ENCODE results near the gene RCSD1.

RCSD1 gene

DNA sequence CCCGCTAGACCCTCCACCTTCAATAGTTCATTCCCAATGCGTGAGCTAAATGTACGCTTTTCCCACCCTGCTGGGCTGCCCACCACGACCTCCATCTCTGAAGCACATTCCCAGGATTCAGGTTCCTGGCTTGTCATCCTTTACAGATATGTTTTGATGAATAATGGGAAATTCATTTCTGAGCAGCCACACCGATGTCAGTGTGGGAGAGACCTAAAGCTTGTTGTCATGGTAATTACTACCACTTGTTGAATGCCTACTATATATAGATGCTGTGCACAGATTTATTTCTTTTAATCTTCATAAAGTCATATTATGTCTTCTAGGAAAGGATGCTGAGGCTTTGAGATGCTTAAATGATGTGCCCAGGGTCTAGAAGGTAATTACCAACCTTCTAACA lies 8.0 kb downstream of the RCSD1 start:
- peaks cover 75 to 85% of the 10 kb centered on the region in 2 donors for H3K4me1 Mint-ChIP-seq (ENCODE audit: low read depth in 2 of 2)
- DNase-seq (no peak), ATAC-seq (replicated peaks) (no peak)
- H3K36me3 Mint-ChIP-seq (ENCODE audit: insufficient read depth): peaks cover 61% of the 10 kb centered on the region
- peak overlapping the region; percentile 81 to 89 for H3K27ac Mint-ChIP-seq
- peak overlapping the region; percentile 69 to 70 for H3K4me3 Mint-ChIP-seq
- H3K27me3 Mint-ChIP-seq: no peaks in the 10 kb centered on the region
- no peaks in the 10 kb centered on the region for H3K9me3 Mint-ChIP-seq

DNA sequence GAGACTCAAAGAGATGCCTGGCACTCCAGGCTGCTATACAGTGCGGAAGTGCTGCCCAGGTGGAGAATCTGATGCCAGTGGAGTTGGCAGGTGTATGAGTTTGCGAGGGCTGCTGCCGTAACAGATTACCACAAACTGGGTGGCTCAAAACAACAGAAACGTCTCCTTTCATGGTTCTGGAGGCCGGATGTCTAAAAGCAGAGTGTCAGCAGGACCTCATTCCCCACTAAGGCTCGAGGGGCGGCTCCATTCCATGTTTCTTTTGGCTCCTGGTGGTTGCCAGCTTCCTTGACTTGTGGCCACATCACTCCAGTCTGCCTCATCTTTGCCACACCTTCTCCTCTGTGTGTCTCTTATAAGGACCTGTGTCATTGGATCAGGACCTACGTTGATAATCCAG lies 10.0 kb downstream of the RCSD1 start:
- H3K36me3 Mint-ChIP-seq (ENCODE audit: insufficient read depth): peaks cover 50% of the 10 kb centered on the region
- no peak for ATAC-seq (replicated peaks)

GRCh38 chr1:167641786-167642500 lies 11.9 kb downstream of the RCSD1 start:
- peaks cover 77 to 83% of the 10 kb centered on the region in 2 donors for H3K4me1 Mint-ChIP-seq (ENCODE audit: low read depth in 2 of 2)
- peak overlapping the region; percentile 54 to 66 for H3K4me3 Mint-ChIP-seq
- H3K27me3 Mint-ChIP-seq: no peaks in the 10 kb centered on the region
- peak; percentile 60 for ATAC-seq (replicated peaks)
- peaks cover 57% of the 10 kb centered on the region for H3K36me3 Mint-ChIP-seq (ENCODE audit: insufficient read depth)
- no peaks in the 10 kb centered on the region for H3K9me3 Mint-ChIP-seq
- DNase-seq: no peak
- peak overlapping the region; percentile 70 to 81 for H3K27ac Mint-ChIP-seq

More for the DNA sequence above, 10.0 kb downstream of the RCSD1 start:
- no peak for DNase-seq
- peak overlapping the region; percentile 18 to 54 for H3K4me3 Mint-ChIP-seq
- no peaks in the 10 kb centered on the region for H3K9me3 Mint-ChIP-seq
- H3K27me3 Mint-ChIP-seq: no peaks in the 10 kb centered on the region
- peaks cover 73 to 85% of the 10 kb centered on the region in 2 donors for H3K4me1 Mint-ChIP-seq (ENCODE audit: low read depth in 2 of 2)
- peak overlapping the region; percentile 72 to 81 for H3K27ac Mint-ChIP-seq

DNA sequence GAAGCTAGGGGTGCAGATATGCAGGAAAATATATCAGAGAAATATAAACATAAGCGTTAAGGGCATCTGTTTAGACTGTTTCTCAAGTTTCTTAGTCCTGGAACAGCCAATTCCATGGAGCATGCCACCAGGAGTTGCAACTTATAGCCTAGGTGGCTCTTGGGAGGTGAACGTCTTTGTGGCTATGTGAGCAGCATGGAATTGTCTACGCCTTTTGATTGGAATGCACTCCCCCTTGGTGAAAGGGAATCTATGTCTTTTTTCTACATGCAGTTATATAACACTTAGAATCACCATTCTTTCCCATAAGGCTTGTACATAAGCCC lies 12.4 kb downstream of the RCSD1 start:
- ATAC-seq (replicated peaks) (no peak), DNase-seq (no peak)
- H3K4me3 Mint-ChIP-seq: peak overlapping the region; percentile 54 to 66
- H3K4me1 Mint-ChIP-seq (ENCODE audit: low read depth in 2 of 2): peaks cover 73 to 79% of the 10 kb centered on the region in 2 donors
- no peaks in the 10 kb centered on the region for H3K27me3 Mint-ChIP-seq
- H3K9me3 Mint-ChIP-seq: no peaks in the 10 kb centered on the region
- H3K27ac Mint-ChIP-seq: peak overlapping the region; percentile 70 to 81
- peaks cover 57% of the 10 kb centered on the region for H3K36me3 Mint-ChIP-seq (ENCODE audit: insufficient read depth)

GRCh38 chr1:167643441-167643840 lies 13.4 kb downstream of the RCSD1 start:
- ATAC-seq (replicated peaks) (no peak), DNase-seq (no peak)
- Mint-ChIP-seq H3K27me3 (no peaks in the 10 kb centered on the region), H3K9me3 (no peaks in the 10 kb centered on the region), H3K27ac (peak overlapping the region; percentile 70 to 81), H3K36me3 (ENCODE audit: insufficient read depth) (peaks cover 57% of the 10 kb centered on the region), H3K4me1 (ENCODE audit: low read depth in 2 of 2) (peaks cover 67 to 76% of the 10 kb centered on the region in 2 donors), H3K4me3 (peak overlapping the region; percentile 41 to 51)

DNA sequence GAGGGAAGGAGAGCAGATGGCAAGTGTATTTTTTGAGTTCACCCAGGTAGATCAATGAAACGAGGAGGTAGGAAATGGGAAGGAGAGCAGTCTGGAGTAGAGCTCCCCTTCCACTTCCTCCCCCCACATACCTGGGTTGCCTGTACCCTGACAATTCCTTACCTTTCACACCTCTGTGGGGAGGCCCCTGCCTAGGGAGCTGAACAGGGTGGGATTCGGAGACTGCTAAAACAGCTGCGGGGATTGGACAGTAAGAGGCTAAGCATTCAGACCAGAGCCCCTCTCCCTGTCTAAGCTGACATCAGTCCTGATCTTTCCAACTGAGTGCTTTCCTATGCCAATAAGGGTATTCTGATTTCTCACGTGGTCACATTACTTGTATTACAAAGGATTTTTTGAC lies 14.5 kb downstream of the RCSD1 start:
- no peak for DNase-seq
- no peaks in the 10 kb centered on the region for H3K9me3 Mint-ChIP-seq
- no peaks in the 10 kb centered on the region for H3K27me3 Mint-ChIP-seq
- H3K4me1 Mint-ChIP-seq (ENCODE audit: low read depth in 2 of 2): peaks cover 77 to 82% of the 10 kb centered on the region in 2 donors
- peak overlapping the region; percentile 70 to 81 for H3K27ac Mint-ChIP-seq
- peaks cover 52% of the 10 kb centered on the region for H3K36me3 Mint-ChIP-seq (ENCODE audit: insufficient read depth)
- peak overlapping the region in 1 of 2 donors; percentile 49 for H3K4me3 Mint-ChIP-seq
- ATAC-seq (replicated peaks): no peak

- Mint-ChIP-seq H3K36me3 (ENCODE audit: insufficient read depth) (peaks cover 50% of the 10 kb centered on the region), H3K9me3 (no peaks in the 10 kb centered on the region), H3K4me3 (peak overlapping the region; percentile 49 to 53), H3K27ac (peak overlapping the region; percentile 70 to 81), H3K4me1 (ENCODE audit: low read depth in 2 of 2) (peaks cover 77 to 82% of the 10 kb centered on the region in 2 donors), H3K27me3 (no peaks in the 10 kb centered on the region)
- ATAC-seq (replicated peaks) (no peak), DNase-seq (no peak)
Observed at GRCh38 chr1:167645140-167645541, 15.1 kb downstream of the RCSD1 start.

- peaks cover 45% of the 10 kb centered on the region for H3K36me3 Mint-ChIP-seq (ENCODE audit: insufficient read depth)
- no peaks in the 10 kb centered on the region for H3K9me3 Mint-ChIP-seq
- ATAC-seq (replicated peaks) (no peak), DNase-seq (no peak)
- peaks cover 79 to 82% of the 10 kb centered on the region in 2 donors for H3K4me1 Mint-ChIP-seq (ENCODE audit: low read depth in 2 of 2)
- peak overlapping the region; percentile 70 to 81 for H3K27ac Mint-ChIP-seq
- no peaks in the 10 kb centered on the region for H3K27me3 Mint-ChIP-seq
- H3K4me3 Mint-ChIP-seq: peak overlapping the region; percentile 49 to 53
Observed at GRCh38 chr1:167645625-167646414, 15.8 kb downstream of the RCSD1 start.

GRCh38 chr1:167648252-167648849 lies 18.3 kb downstream of the RCSD1 start:
- Mint-ChIP-seq H3K9me3 (no peaks in the 10 kb centered on the region), H3K4me3 (peak overlapping the region; percentile 77 to 81), H3K27ac (peak overlapping the region; percentile 96), H3K4me1 (ENCODE audit: low read depth in 2 of 2) (peaks cover 72 to 81% of the 10 kb centered on the region in 2 donors), H3K27me3 (no peaks in the 10 kb centered on the region), H3K36me3 (ENCODE audit: insufficient read depth) (peaks cover 25% of the 10 kb centered on the region)
- DNase-seq (no peak), ATAC-seq (replicated peaks) (no peak)

DNA sequence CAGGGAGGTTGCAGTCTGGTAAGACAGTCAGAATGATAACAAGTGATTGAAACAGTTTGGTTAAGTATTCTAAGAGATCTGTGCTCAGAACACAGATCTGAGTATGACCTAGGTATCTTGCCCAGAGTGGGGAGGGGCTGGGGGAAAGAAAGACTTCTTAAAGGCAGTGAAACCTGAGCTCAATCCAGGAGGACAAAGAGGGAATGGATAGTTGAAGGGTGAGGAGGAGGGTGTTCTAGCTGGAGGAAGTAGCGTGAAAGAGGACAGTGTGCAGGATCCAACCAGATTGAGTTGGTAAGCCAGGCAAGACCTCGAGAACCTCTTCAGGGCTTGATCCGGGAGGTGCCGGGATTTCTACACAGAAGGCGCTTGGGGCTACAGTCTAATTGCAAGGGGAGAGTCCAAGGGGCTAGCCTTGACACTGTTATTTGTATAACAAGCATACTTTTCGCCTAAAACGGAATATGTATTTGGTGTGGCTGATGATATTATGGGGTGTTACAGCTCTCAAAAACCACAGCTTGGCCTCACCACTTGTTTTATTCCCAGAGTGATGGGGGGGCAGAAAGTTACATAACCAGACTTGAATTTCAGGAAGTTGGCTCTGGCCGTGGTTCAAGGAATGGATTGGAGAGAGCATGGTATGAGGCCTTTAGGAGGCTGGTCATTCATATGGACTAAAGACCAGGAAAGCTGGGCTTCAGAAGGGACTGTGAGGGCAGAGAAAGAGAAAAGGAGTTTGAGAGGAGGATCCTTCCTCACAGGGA lies 19.1 kb downstream of the RCSD1 start:
- DNase-seq (no peak), ATAC-seq (replicated peaks) (peak; percentile 18)
- Mint-ChIP-seq H3K4me3 (peak overlapping the region; percentile 77 to 81), H3K4me1 (ENCODE audit: low read depth in 2 of 2) (peaks cover 72 to 81% of the 10 kb centered on the region in 2 donors), H3K27me3 (no peaks in the 10 kb centered on the region), H3K27ac (peak overlapping the region; percentile 96), H3K36me3 (ENCODE audit: insufficient read depth) (peaks cover 26% of the 10 kb centered on the region), H3K9me3 (no peaks in the 10 kb centered on the region)

GRCh38 chr1:167650269-167651160 lies 20.5 kb downstream of the RCSD1 start:
- Mint-ChIP-seq H3K27ac (peak overlapping the region; percentile 96), H3K9me3 (no peaks in the 10 kb centered on the region), H3K36me3 (ENCODE audit: insufficient read depth) (peaks cover 28% of the 10 kb centered on the region), H3K4me1 (ENCODE audit: low read depth in 2 of 2) (peaks cover 74 to 80% of the 10 kb centered on the region in 2 donors), H3K4me3 (peak overlapping the region; percentile 77 to 81), H3K27me3 (no peaks in the 10 kb centered on the region)
- ATAC-seq (replicated peaks): peak; percentile 46
- DNase-seq: no peak

DNA sequence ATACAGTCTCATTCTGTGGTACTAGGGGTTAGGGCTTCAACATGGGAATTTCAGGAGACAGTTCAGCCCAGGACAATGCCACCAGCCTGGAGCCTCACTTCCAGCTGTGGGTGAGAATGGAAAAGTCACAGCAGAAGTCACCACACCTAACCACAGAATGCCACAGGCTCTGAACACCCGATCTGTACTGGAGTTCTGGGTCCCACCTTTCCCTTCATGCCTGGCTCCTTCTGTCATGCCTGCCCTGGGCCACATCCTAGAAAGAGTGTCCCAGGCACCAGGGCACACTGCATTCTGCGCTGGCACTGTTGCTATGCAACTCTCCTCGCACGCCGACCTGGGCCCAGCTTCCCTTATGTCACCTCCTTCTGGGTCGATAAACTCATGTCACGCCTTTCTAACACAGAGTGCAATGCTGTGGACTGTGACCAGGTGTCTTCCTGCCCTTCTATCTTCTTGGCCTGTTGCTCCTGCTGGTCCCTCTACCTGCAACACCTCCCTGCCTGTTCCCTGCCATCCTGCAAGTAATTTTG lies 21.2 kb downstream of the RCSD1 start:
- Mint-ChIP-seq H3K36me3 (ENCODE audit: insufficient read depth) (peaks cover 25% of the 10 kb centered on the region), H3K27ac (peak overlapping the region; percentile 96), H3K4me3 (peak overlapping the region; percentile 77 to 81), H3K4me1 (ENCODE audit: low read depth in 2 of 2) (peaks cover 70 to 76% of the 10 kb centered on the region in 2 donors), H3K27me3 (no peaks in the 10 kb centered on the region), H3K9me3 (no peaks in the 10 kb centered on the region)
- peak; percentile 78 for ATAC-seq (replicated peaks)
- DNase-seq: peak in 1 of 3 experiments; percentile 18
